Ovary (tissue), 9 donors: ENCODE results near the gene LRRC8A. TPM values are rescaled to one million over a fixed set of nuclear protein-coding genes. Genes with fewer than 3 reads are reported as not detected.

Experiments
- DNase-seq, 5 donors: peaks; one replicate each; pipeline ENCODE4 v3.0.0-alpha.2; 2019 to 2020
- H3K27ac ChIP-seq, 2 donors: fragments of 200-600 bp; one replicate each; pipeline versions ENCODE4 v1.5.1 to v1.8.0; 2019 to 2022
- H3K27me3 ChIP-seq: fragments of 200-600 bp; one replicate; pipeline ENCODE4 v1.8.0; 2022
- H3K36me3 ChIP-seq: fragments of 200-600 bp; sonication (generic); one replicate; pipeline ENCODE4 v1.5.1; 2019
- H3K4me1 ChIP-seq: one replicate; pipeline ENCODE4 v1.8.1; 2013; ENCODE audit warnings: mild to moderate bottlenecking, moderate library complexity; ENCODE audit not compliant: insufficient read depth
- H3K4me3 ChIP-seq: fragments of 200-600 bp; sonication (generic); one replicate; pipeline ENCODE4 v1.5.1; 2017
- H3K9me3 ChIP-seq, 2 donors: fragments of 200-600 bp in 1 of 2; sonication (generic) in 1 of 2; one replicate each; pipeline versions ENCODE4 v1.5.1 to v1.8.1; 2013 to 2019; ENCODE audit warnings: mild to moderate bottlenecking in 1 of 2, moderate library complexity in 1 of 2
- EP300 ChIP-seq: sonication (generic); formaldehyde crosslinking; IDR thresholded peaks from one replicate; pipeline ENCODE4 v1.6.1; 2017; ENCODE audit warnings: antibody characterized with exemption
- POLR2A ChIP-seq: fragments of 450-650 bp; IDR thresholded peaks from one replicate; pipeline ENCODE4 v1.6.1; 2017; ENCODE audit warnings: antibody characterized with exemption, mild to moderate bottlenecking, moderate library complexity
- WGBS, 3 donors: extraction: QIAGEN DNeasy Blood & Tissue Kit in 1 of 3; methylation state at CpG; one replicate each; pipeline versions ENCODE4 v1.1.5 to v1.1.7; 2013 to 2017; 5-methylcytosine and 5-hydroxymethylcytosine counted together
- intact Hi-C, 4 donors: fragments of 100-400 bp; cut with DNase I; formaldehyde crosslinking; loops; one replicate each; pipeline versions ENCODE4 v1.11.0 to v1.15.1; 2022 to 2023
- polyA plus RNA-seq, 2 donors: library from polyadenylated mRNA; stranded (reverse); fragments of 200-250 nt in 1 of 2; fragments of 350-450 nt in 1 of 2; fragmentation: Illumina TruSeq in 1 of 2; extraction: RNeasy Lipid Tissue Mini Kit (QIAGEN cat#74804) in 1 of 2; gene quantifications; one replicate each; pipeline ENCODE4 v1.2.3, GENCODE V29; 2013 to 2014
- total RNA-seq, 7 donors: library from RNA; depleted of rRNA in 2 of 7; stranded (reverse); fragments of >200 nt in 2 of 7; fragmentation: NEBNext Ultra II Directional in 3 of 7; extraction: Animal tissue kit (Norgen Biotek cat#: 25700) in 3 of 7; gene quantifications; one replicate each; pipeline versions ENCODE4 v1.1.0 to v1.2.4, GENCODE V29; 2016 to 2023
- TF ChIP-seq, protein P1 (sequence below), 3 donors: fragments of 450-650 bp in 2 of 3; fragments of 200-600 bp in 1 of 3; IDR thresholded peaks; one replicate each; pipeline versions ENCODE4 v1.5.1 to v1.8.0; 2016 to 2022; ENCODE audit warnings: antibody characterized with exemption in 3 of 3, mild to moderate bottlenecking in 1 of 3
- donor health status: DM: no; HTN: no; CAD: no; lungs with moderate emphysema.
- donor health status: DM: no; HTN: no; CAD: no.
- donor health status: Bipolar disorder and iron deficiency.
- donor health status: DM: yes; HTN: yes; CAD: no.
- donor health status: DM: no; HTN: no; CAD: no.
- donor health status: DM: yes; HTN: yes; CAD: no.

LRRC8A gene
- total and polyA plus RNA-seq, 9 donors = 18.1 to 39.7 (median 26.4) TPM

DNA sequence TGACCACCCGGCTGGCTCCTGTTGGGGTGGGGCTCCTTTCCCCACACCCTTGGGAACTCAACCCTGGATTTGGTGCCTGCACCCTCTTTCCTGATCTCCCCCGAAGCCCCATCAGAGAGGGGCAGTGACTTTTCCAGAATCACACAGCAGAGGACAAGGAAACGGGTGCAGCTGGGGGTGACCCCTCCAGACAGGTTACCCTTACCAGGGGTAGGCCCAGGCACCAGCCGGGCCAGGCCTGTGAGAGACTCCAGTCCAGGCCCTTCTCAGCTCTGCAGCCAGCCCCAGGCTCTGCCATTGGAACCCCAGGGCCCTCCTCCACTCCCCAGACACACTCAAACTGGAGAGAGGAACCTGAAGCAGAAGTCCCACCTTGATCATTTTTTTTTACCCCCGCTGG is 19.9 kb downstream of the LRRC8A start:
- intact Hi-C loops = no loop called here
- Histone ChIP-seq H3K36me3 (no peaks in the 10 kb centered on the region), H3K4me1 (no peaks in the 10 kb centered on the region), H3K4me3 (no peak overlapping the region), H3K27me3 (no peaks in the 10 kb centered on the region), H3K27ac (no peak overlapping the region), H3K9me3 (no peaks in the 10 kb centered on the region)
- DNase-seq = no peak
- TF ChIP-seq POLR2A = no peak
- no peak for TF ChIP-seq EP300
- TF ChIP-seq, protein P1, sequence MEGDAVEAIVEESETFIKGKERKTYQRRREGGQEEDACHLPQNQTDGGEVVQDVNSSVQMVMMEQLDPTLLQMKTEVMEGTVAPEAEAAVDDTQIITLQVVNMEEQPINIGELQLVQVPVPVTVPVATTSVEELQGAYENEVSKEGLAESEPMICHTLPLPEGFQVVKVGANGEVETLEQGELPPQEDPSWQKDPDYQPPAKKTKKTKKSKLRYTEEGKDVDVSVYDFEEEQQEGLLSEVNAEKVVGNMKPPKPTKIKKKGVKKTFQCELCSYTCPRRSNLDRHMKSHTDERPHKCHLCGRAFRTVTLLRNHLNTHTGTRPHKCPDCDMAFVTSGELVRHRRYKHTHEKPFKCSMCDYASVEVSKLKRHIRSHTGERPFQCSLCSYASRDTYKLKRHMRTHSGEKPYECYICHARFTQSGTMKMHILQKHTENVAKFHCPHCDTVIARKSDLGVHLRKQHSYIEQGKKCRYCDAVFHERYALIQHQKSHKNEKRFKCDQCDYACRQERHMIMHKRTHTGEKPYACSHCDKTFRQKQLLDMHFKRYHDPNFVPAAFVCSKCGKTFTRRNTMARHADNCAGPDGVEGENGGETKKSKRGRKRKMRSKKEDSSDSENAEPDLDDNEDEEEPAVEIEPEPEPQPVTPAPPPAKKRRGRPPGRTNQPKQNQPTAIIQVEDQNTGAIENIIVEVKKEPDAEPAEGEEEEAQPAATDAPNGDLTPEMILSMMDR (IDR thresholded peaks at IDR 0.05) = no peak
- 87 to 92% (median 88%) methylated on average over 5 of the region's 5 CpGs for WGBS, 3 donors

- TF ChIP-seq EP300 (no peak), POLR2A (no peak)
- TF ChIP-seq, protein P1 (IDR thresholded peaks at IDR 0.05) = no peak
- Histone ChIP-seq H3K36me3 (no peaks in the 10 kb centered on the region), H3K27ac (no peak overlapping the region), H3K27me3 (no peaks in the 10 kb centered on the region), H3K9me3 (no peaks in the 10 kb centered on the region), H3K4me3 (no peak overlapping the region), H3K4me1 (no peaks in the 10 kb centered on the region)
- intact Hi-C loops = no loop called here
- DNase-seq = no peak
- 84 to 86% (median 86%) methylated on average over 21 to 23 of the region's 23 CpGs for WGBS, 3 donors
Observed at GRCh38 chr9:128902351-128903078, 20.6 kb downstream of the LRRC8A start.

- TF ChIP-seq POLR2A (no peak), EP300 (no peak)
- TF ChIP-seq, protein P1 (IDR thresholded peaks at IDR 0.05) = no peak
- intact Hi-C loops = no loop called here
- H3K36me3 ChIP-seq = no peaks in the 10 kb centered on the region
- no peaks in the 10 kb centered on the region for H3K9me3 ChIP-seq
- H3K4me1 ChIP-seq = no peaks in the 10 kb centered on the region
- H3K4me3 ChIP-seq = no peak overlapping the region
- no peaks in the 10 kb centered on the region for H3K27me3 ChIP-seq
- H3K27ac ChIP-seq = no peak overlapping the region
- DNase-seq = no peak
- 80 to 94% (median 93%) methylated on average over 2 of the region's 2 CpGs for WGBS, 3 donors
Observed at GRCh38 chr9:128903079-128903461, 21.1 kb downstream of the LRRC8A start.

DNA sequence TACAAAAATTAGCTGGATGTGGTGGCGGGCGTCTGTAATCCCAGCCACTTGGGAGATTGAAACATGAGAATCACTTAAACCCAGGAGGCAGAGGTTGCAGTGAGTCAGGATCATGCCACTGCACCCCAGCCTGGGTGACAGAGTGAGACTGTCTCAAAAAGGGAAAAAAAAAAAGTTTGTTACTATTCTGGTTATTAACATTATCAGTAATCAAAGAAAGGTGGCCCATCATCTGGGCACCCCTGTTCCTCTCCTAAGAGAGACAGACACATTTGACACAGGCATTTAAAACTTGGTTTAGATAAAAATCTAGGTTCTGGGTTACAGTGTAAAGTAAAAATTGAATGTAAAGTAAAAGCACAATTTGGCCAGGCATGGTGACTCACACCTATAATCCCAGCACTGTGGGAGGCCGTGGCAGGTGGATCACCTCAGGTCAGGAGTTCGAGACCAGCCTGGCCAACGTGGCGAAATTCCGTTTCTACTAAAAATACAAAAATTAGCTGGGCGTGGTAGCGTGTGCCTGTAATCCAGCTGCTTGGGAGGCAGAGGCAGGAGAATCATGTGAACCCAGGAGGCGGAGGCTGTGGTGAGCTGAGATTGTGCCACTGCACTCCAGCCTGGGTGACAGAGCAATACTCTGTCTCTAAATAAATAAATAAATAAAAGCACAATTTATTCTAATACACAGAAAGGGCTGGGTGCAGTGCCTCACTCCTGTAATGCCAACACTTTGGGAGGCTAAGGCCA is 22.1 kb downstream of the LRRC8A start:
- Histone ChIP-seq H3K9me3 (no peaks in the 10 kb centered on the region), H3K27me3 (no peaks in the 10 kb centered on the region), H3K36me3 (no peaks in the 10 kb centered on the region), H3K4me3 (no peak overlapping the region), H3K27ac (no peak overlapping the region), H3K4me1 (no peaks in the 10 kb centered on the region)
- intact Hi-C loops = no loop called here
- no peak for DNase-seq
- 92 to 95% (median 93%) methylated on average over 10 of the region's 10 CpGs for WGBS, 3 donors
- TF ChIP-seq EP300 = no peak
- no peak for TF ChIP-seq POLR2A
- TF ChIP-seq, protein P1 (IDR thresholded peaks at IDR 0.05) = no peak
